Colonic mucosa (tissue), 4 donors: ENCODE results near the gene KIF14. TPM values are rescaled to one million over a fixed set of nuclear protein-coding genes. Genes with fewer than 3 reads are reported as not detected.
"Not testable (repeated sequence)": the region's sequence is repeated elsewhere in the genome, so short reads cannot be mapped to it uniquely, and the experiment has no call there.

Experiments
- DNase-seq: peaks from one replicate; pipeline ENCODE4 v3.0.0-alpha.2; 2020
- H3K27ac ChIP-seq: fragments of 200-600 bp; one replicate; pipeline ENCODE4 v1.8.0; 2021
- H3K27me3 ChIP-seq: fragments of 200-600 bp; one replicate; pipeline ENCODE4 v1.8.0; 2021
- H3K36me3 ChIP-seq: fragments of 200-600 bp; one replicate; pipeline ENCODE4 v1.8.0; 2021
- H3K4me1 ChIP-seq: fragments of 200-600 bp; one replicate; pipeline ENCODE4 v1.8.0; 2021; ENCODE audit warnings: mild to moderate bottlenecking
- H3K4me3 ChIP-seq: fragments of 200-600 bp; one replicate; pipeline ENCODE4 v1.8.0; 2021
- H3K9ac ChIP-seq, 2 donors: one replicate each; pipeline ENCODE4 v1.7.0; 2013; ENCODE audit warnings: control low read depth in 2 of 2, low read depth in 2 of 2, low read length in 2 of 2
- H3K9me3 ChIP-seq: fragments of 200-600 bp; one replicate; pipeline ENCODE4 v1.8.0; 2021
- CTCF ChIP-seq: fragments of 200-600 bp; IDR thresholded peaks from one replicate; pipeline ENCODE4 v1.8.0; 2022; ENCODE audit warnings: antibody characterized with exemption, mild to moderate bottlenecking
- intact Hi-C: fragments of 100-400 bp; cut with DNase I; formaldehyde crosslinking; loops from one replicate; pipeline ENCODE4 v1.14.1; 2022
- total RNA-seq, 2 donors: library from RNA; stranded (reverse); fragmentation: NEBNext Ultra II Directional in 1 of 2; extraction: Animal tissue kit (Norgen Biotek cat#: 25700) in 1 of 2; gene quantifications; one replicate each; pipeline ENCODE4 v1.2.1, GENCODE V29; 2021
- donor health status: healthy.
- donor health status: DM: no; HTN: no; CAD: no.
- donor health status: DM: no; HTN: no; CAD: no.

The KIF14 gene
- total RNA-seq, 2 donors from 2014 or later: 2.7 to 8.2 TPM

- no peaks in the 10 kb centered on the region for H3K27me3 ChIP-seq
- TF ChIP-seq CTCF: no peak
- H3K4me3 ChIP-seq: no peak overlapping the region
- intact Hi-C loops: no loop called here
- H3K27ac ChIP-seq: no peak overlapping the region
- DNase-seq: no peak
- H3K4me1 ChIP-seq: no peaks in the 10 kb centered on the region
- no peaks in the 10 kb centered on the region for H3K36me3 ChIP-seq
- H3K9ac ChIP-seq: no peak overlapping the region
- H3K9me3 ChIP-seq: no peaks in the 10 kb centered on the region
Measured at GRCh38 chr1:200640373-200640962, 19.9 kb upstream of the KIF14 start.

GRCh38 chr1:200638073-200638472 is 17.5 kb upstream of the KIF14 start:
- H3K36me3 ChIP-seq: no peaks in the 10 kb centered on the region
- H3K27ac ChIP-seq: no peak overlapping the region
- intact Hi-C loops: no loop called here
- no peak overlapping the region for H3K9ac ChIP-seq
- H3K27me3 ChIP-seq: no peaks in the 10 kb centered on the region
- H3K4me3 ChIP-seq: no peak overlapping the region
- no peak for TF ChIP-seq CTCF
- H3K9me3 ChIP-seq: no peaks in the 10 kb centered on the region
- DNase-seq: no peak
- no peaks in the 10 kb centered on the region for H3K4me1 ChIP-seq

GRCh38 chr1:200636681-200637080 is 16.1 kb upstream of the KIF14 start:
- intact Hi-C loops: no loop called here
- TF ChIP-seq CTCF: no peak

GRCh38 chr1:200634261-200635122 is 13.9 kb upstream of the KIF14 start:
- TF ChIP-seq CTCF: no peak
- DNase-seq: no peak
- intact Hi-C loops: no loop called here
- Histone ChIP-seq H3K4me3 (no peak overlapping the region), H3K27ac (no peak overlapping the region), H3K9ac (no peak overlapping the region), H3K27me3 (no peaks in the 10 kb centered on the region), H3K4me1 (no peaks in the 10 kb centered on the region), H3K36me3 (no peaks in the 10 kb centered on the region), H3K9me3 (no peaks in the 10 kb centered on the region)

More at GRCh38 chr1:200636681-200637080, 16.1 kb upstream of the KIF14 start:
- no peak overlapping the region for H3K9ac ChIP-seq
- no peaks in the 10 kb centered on the region for H3K36me3 ChIP-seq
- H3K27me3 ChIP-seq: no peaks in the 10 kb centered on the region
- no peaks in the 10 kb centered on the region for H3K9me3 ChIP-seq
- no peak overlapping the region for H3K27ac ChIP-seq
- H3K4me1 ChIP-seq: no peaks in the 10 kb centered on the region
- no peak for DNase-seq
- no peak overlapping the region for H3K4me3 ChIP-seq

GRCh38 chr1:200631375-200631774 is 10.8 kb upstream of the KIF14 start:
- Histone ChIP-seq H3K9ac (no peak overlapping the region), H3K27me3 (no peaks in the 10 kb centered on the region), H3K4me1 (no peaks in the 10 kb centered on the region), H3K27ac (no peak overlapping the region), H3K36me3 (no peaks in the 10 kb centered on the region), H3K9me3 (no peaks in the 10 kb centered on the region), H3K4me3 (no peak overlapping the region)
- intact Hi-C loops: no loop called here
- DNase-seq: no peak
- no peak for TF ChIP-seq CTCF

GRCh38 chr1:200630515-200630899 is 10.0 kb upstream of the KIF14 start:
- H3K9me3 ChIP-seq, H3K27ac ChIP-seq, H3K4me1 ChIP-seq, intact Hi-C loops, DNase-seq, H3K27me3 ChIP-seq, H3K9ac ChIP-seq, H3K36me3 ChIP-seq, H3K4me3 ChIP-seq: not testable (repeated sequence)
